Mesendoderm (in vitro differentiated cells): ENCODE data around the gene CD300LG.

Experiments used
- DNase-seq: peaks from one replicate; pipeline ENCODE4 v3.0.0; 2013
- H2AK5ac ChIP-seq: 2 replicates; pipeline ENCODE4 v1.6.1; 2013; ENCODE audit warnings: low read length, inconsistent platforms
- H2BK120ac ChIP-seq: 2 replicates; pipeline ENCODE4 v1.6.1; 2013; ENCODE audit warnings: low read depth, mild to moderate bottlenecking, low read length, moderate library complexity, mixed read lengths
- H2BK15ac ChIP-seq: replicated peaks from 2 replicates; pipeline ENCODE4 v1.6.1; 2013; ENCODE audit warnings: low read depth, mild to moderate bottlenecking, moderate library complexity
- H2BK5ac ChIP-seq: 2 replicates; pipeline ENCODE4 v1.6.1; 2013; ENCODE audit warnings: low read length, inconsistent platforms
- H3K18ac ChIP-seq: 2 replicates; pipeline ENCODE4 v1.6.1; 2013; ENCODE audit warnings: mild to moderate bottlenecking, low read length, mixed read lengths
- H3K23ac ChIP-seq: one replicate; pipeline ENCODE4 v1.6.1; 2013; ENCODE audit warnings: low read length
- H3K27ac ChIP-seq: 2 replicates; pipeline ENCODE4 v1.5.1; 2013; ENCODE audit warnings: low read depth, mild to moderate bottlenecking, inconsistent platforms, low read length, moderate library complexity
- H3K27me3 ChIP-seq: 2 replicates; pipeline ENCODE4 v1.6.1; 2013; ENCODE audit warnings: low read length, control low read depth, mild to moderate bottlenecking, inconsistent platforms; ENCODE audit not compliant: insufficient read depth, poor library complexity
- H3K36me3 ChIP-seq: 2 replicates; pipeline ENCODE4 v1.6.1; 2013; ENCODE audit warnings: low read length, inconsistent platforms; ENCODE audit not compliant: control insufficient read depth, insufficient read depth
- H3K4ac ChIP-seq: one replicate; pipeline ENCODE4 v1.6.1; 2013; ENCODE audit warnings: low read depth, mild to moderate bottlenecking, low read length, moderate library complexity
- H3K4me1 ChIP-seq: 2 replicates; pipeline ENCODE4 v1.6.1; 2013; ENCODE audit warnings: low read depth, low read length, inconsistent platforms; ENCODE audit not compliant: control insufficient read depth
- H3K4me2 ChIP-seq: 2 replicates; pipeline ENCODE4 v1.6.1; 2013; ENCODE audit warnings: low read length
- H3K4me3 ChIP-seq: 2 replicates; pipeline ENCODE4 v1.5.1; 2013; ENCODE audit warnings: mild to moderate bottlenecking, low read length
- H3K56ac ChIP-seq: one replicate; pipeline ENCODE4 v1.6.1; 2013; ENCODE audit warnings: low read length
- H3K79me1 ChIP-seq: 2 replicates; pipeline ENCODE4 v1.6.1; 2013; ENCODE audit warnings: low read length, inconsistent platforms
- H3K79me2 ChIP-seq: 2 replicates; pipeline ENCODE4 v1.6.1; 2013; ENCODE audit warnings: mild to moderate bottlenecking, low read length; ENCODE audit not compliant: control insufficient read depth, insufficient read depth
- H3K9ac ChIP-seq: 2 replicates; pipeline ENCODE4 v1.6.1; 2013; ENCODE audit warnings: low read length, inconsistent platforms
- H4K5ac ChIP-seq: one replicate; pipeline ENCODE4 v1.6.1; 2013; ENCODE audit warnings: low read length
- H4K8ac ChIP-seq: one replicate; pipeline ENCODE4 v1.6.1; 2013; ENCODE audit warnings: low read depth, mild to moderate bottlenecking, control low read depth, low read length, moderate library complexity
- WGBS: extraction: QIAGEN DNeasy Blood & Tissue Kit; methylation state at CpG from one replicate; pipeline ENCODE4 v1.1.7; 2013; ENCODE audit warnings: low lambda C conversion rate, missing lambda C conversion rate; ENCODE audit not compliant: insufficient coverage; ENCODE audit errors: extremely low coverage; 5-methylcytosine and 5-hydroxymethylcytosine counted together

CD300LG gene

DNA sequence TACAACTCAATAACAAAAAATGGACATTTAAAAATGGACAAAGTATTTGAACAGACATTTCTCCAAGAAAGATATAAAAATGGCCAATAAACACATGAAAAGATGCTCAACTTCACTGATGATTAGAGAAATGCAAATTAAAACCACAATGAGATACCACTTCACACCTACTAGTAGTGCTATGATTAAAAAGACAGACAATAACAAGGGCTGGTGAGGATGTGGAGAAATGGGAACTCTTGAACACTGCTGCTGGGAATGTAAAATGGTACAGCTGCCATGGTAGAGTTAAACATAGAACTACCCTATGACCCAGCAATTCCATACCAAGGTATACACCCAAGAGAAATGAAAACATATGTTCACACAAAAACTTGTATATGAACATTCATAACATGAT, 41.9 kb upstream of the CD300LG start:
- no peak overlapping the region for H3K18ac ChIP-seq
- H3K56ac ChIP-seq = no peak overlapping the region
- no peaks in the 10 kb centered on the region for H3K36me3 ChIP-seq
- H3K23ac ChIP-seq = no peak overlapping the region
- DNase-seq = no peak
- no peak overlapping the region for H2BK15ac ChIP-seq
- H3K27ac ChIP-seq = no peak overlapping the region
- H3K4me1 ChIP-seq = no peaks in the 10 kb centered on the region
- no peak overlapping the region for H3K9ac ChIP-seq
- H3K4me3 ChIP-seq = no peak overlapping the region
- no peak overlapping the region for H3K4ac ChIP-seq
- no peak overlapping the region for H3K4me2 ChIP-seq
- H3K79me1 ChIP-seq = no peaks in the 10 kb centered on the region
- no peaks in the 10 kb centered on the region for H3K79me2 ChIP-seq
- H4K5ac ChIP-seq = no peak overlapping the region
- no peak overlapping the region for H2BK120ac ChIP-seq
- H2AK5ac ChIP-seq = no peak overlapping the region
- no peaks in the 10 kb centered on the region for H3K27me3 ChIP-seq
- H4K8ac ChIP-seq = no peak overlapping the region
- no peak overlapping the region for H2BK5ac ChIP-seq

DNA sequence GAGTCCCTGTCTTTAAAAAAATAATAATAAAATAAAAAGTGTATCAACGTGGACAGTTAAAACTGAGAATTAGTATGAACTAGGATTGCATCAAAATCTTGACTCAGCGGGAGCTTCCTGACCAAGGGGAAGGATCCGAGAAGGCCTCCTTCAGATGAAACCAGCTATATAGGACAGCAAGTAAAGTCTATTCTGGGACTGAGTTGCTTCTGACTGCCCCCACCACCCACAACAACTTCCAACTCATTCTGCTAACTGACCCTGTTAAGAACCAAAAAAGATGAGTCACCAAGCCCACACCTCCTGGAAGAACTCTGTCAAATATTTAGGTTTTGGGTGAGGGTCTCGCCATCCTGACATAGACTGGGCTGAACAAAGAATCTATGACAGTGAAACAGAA, 38.9 kb upstream of the CD300LG start:
- Histone ChIP-seq H4K8ac (no peak overlapping the region), H3K23ac (no peak overlapping the region), H3K18ac (no peak overlapping the region), H2BK15ac (no peak overlapping the region), H2BK5ac (no peak overlapping the region), H3K4me3 (no peak overlapping the region), H3K36me3 (no peaks in the 10 kb centered on the region), H3K56ac (no peak overlapping the region), H3K79me1 (no peaks in the 10 kb centered on the region), H2BK120ac (no peak overlapping the region), H3K4me1 (no peaks in the 10 kb centered on the region), H3K4me2 (no peak overlapping the region), H3K79me2 (no peaks in the 10 kb centered on the region), H3K4ac (no peak overlapping the region), H3K9ac (no peak overlapping the region), H3K27me3 (no peaks in the 10 kb centered on the region), H2AK5ac (no peak overlapping the region), H4K5ac (no peak overlapping the region), H3K27ac (no peak overlapping the region)
- DNase-seq = no peak
- WGBS = no CpG with 5 or more reads among the region's 4 CpGs

DNA sequence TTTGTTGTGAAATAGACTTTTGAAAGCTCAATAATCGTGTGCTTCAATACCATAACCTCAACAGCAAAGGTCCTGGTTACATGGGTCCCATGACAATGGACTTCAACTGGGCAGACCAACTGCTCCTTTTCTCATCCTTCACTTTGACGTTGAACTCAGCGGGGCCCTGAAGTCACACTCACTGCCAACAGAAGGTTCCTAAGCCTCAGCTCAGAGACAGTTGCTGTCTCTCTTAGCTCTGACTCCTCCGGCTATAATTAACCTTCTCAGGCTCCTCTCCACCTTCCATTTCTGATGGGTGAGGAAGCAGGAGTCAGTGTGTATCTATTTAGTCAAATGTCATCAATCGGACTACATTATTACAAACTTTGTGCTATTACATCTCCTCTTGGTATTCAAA, 37.9 kb upstream of the CD300LG start:
- no peak overlapping the region for H4K8ac ChIP-seq
- H3K79me1 ChIP-seq = no peaks in the 10 kb centered on the region
- no peak overlapping the region for H2BK15ac ChIP-seq
- no peak overlapping the region for H2AK5ac ChIP-seq
- H3K4ac ChIP-seq = no peak overlapping the region
- no CpG with 5 or more reads among the region's 5 CpGs for WGBS
- no peaks in the 10 kb centered on the region for H3K36me3 ChIP-seq
- H3K18ac ChIP-seq = no peak overlapping the region
- no peak overlapping the region for H3K56ac ChIP-seq
- DNase-seq = no peak
- no peak overlapping the region for H3K23ac ChIP-seq
- no peak overlapping the region for H3K9ac ChIP-seq
- no peak overlapping the region for H3K4me2 ChIP-seq
- H3K79me2 ChIP-seq = no peaks in the 10 kb centered on the region
- H2BK120ac ChIP-seq = no peak overlapping the region
- no peaks in the 10 kb centered on the region for H3K27me3 ChIP-seq
- H3K4me3 ChIP-seq = no peak overlapping the region
- H3K4me1 ChIP-seq = no peaks in the 10 kb centered on the region
- no peak overlapping the region for H4K5ac ChIP-seq
- no peak overlapping the region for H2BK5ac ChIP-seq
- H3K27ac ChIP-seq = no peak overlapping the region

DNA sequence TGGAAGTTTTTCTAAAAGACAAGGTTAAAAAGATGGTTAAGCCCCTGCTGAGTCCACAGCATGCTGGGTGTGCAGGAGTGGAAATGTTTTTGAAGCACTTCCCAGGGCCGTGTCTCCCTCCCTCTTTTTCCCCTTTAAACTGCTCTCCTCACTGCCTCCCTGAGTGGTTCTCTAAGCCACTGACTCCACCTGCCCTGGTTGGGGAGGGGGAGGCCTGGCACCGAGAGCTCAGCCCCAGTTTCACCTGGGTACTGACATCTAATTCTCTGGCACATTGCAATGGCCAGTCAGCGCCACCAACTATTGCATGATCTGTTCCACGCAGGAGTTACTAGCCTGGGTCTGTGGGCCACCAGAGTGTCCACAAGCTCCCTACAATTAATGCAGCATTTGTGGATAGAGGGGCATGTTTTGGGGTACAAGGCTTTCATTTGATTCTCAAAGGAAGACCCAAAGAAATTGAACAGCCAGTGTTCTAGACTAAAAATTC, 36.7 kb upstream of the CD300LG start:
- no CpG with 5 or more reads among the region's 4 CpGs for WGBS
- Histone ChIP-seq H2BK5ac (no peak overlapping the region), H3K79me1 (no peaks in the 10 kb centered on the region), H3K18ac (no peak overlapping the region), H3K4me2 (no peak overlapping the region), H3K56ac (no peak overlapping the region), H3K4me1 (no peaks in the 10 kb centered on the region), H3K27ac (no peak overlapping the region), H3K23ac (no peak overlapping the region), H3K4me3 (no peak overlapping the region), H4K5ac (no peak overlapping the region), H2BK120ac (no peak overlapping the region), H2BK15ac (no peak overlapping the region), H3K79me2 (no peaks in the 10 kb centered on the region), H3K36me3 (no peaks in the 10 kb centered on the region), H3K9ac (no peak overlapping the region), H3K27me3 (no peaks in the 10 kb centered on the region), H3K4ac (no peak overlapping the region), H2AK5ac (no peak overlapping the region), H4K8ac (no peak overlapping the region)
- DNase-seq = no peak

DNA sequence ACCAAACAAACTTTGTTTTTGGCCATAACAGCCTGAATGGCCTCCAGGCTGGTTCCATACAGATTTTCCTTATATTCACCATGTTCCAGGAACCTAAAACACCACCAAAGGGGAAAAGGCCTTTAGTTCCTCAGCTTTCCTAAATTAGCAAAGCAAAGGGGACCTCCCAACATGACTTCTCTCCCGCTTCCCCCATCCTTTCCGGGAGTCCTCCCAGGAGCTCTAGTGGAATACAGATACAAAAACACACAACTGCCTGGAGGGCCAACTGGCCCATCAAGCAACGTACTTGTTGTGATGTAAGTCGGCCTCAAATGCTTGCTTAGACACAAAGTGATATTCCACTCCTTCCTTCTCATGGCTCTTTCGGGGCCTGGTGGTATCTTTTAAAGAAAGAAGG, 36.2 kb upstream of the CD300LG start:
- Histone ChIP-seq H3K79me1 (no peaks in the 10 kb centered on the region), H3K36me3 (no peaks in the 10 kb centered on the region), H3K56ac (no peak overlapping the region), H2BK120ac (no peak overlapping the region), H4K5ac (no peak overlapping the region), H3K4me1 (no peaks in the 10 kb centered on the region), H2BK15ac (no peak overlapping the region), H3K27me3 (no peaks in the 10 kb centered on the region), H3K27ac (no peak overlapping the region), H3K18ac (no peak overlapping the region), H3K79me2 (no peaks in the 10 kb centered on the region), H3K9ac (no peak overlapping the region), H2BK5ac (no peak overlapping the region), H3K4ac (no peak overlapping the region), H4K8ac (no peak overlapping the region), H3K4me3 (no peak overlapping the region), H3K23ac (no peak overlapping the region), H2AK5ac (no peak overlapping the region), H3K4me2 (no peak overlapping the region)
- no CpG with 5 or more reads among the region's 5 CpGs for WGBS
- DNase-seq = no peak

DNA sequence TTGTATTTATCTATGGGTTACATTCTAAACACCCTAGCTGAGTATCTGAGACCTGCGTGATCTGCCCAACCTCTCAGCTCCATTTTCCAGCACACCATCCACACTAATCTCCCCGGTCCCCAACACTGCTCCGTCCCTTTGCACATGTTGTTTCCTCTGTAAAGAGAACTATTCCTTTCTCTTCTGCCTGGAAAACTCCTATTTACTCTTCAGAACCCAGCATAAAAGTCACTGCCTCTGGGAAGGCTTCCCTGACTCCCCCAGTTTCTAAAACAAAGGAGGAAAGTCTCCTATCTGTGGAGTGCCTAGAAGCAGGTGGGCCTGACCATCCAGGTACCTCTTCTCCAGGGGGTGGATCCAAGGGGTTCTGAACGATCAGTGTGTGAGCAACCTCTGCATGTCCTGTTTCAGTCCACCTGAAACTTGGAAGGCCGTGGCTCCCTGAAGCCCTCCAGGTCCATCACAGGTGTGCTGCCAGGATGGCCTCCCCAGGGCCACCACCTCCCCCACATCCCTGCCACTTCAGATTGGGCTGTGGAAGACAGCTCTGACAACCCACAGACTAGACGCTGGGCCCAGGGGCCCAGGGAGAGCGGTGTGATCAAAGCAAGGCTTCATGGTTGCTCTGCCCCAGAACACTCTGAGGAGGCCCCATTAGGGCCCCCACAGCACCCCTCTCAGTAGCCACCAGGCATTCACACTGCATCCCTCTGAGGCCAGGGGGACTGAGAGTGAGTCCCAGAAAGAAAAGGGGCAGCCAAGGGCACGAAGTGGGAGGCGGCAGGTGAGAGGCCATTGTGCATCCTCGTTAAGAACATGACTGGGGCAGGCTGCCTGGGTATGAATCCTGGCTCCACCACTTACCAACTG, 34.3 kb upstream of the CD300LG start:
- H2BK5ac ChIP-seq = no peak overlapping the region
- H3K56ac ChIP-seq = no peak overlapping the region
- no peak overlapping the region for H3K4me2 ChIP-seq
- H3K18ac ChIP-seq = no peak overlapping the region
- no peaks in the 10 kb centered on the region for H3K4me1 ChIP-seq
- no peaks in the 10 kb centered on the region for H3K36me3 ChIP-seq
- H4K8ac ChIP-seq = no peak overlapping the region
- H4K5ac ChIP-seq = no peak overlapping the region
- H2AK5ac ChIP-seq = no peak overlapping the region
- no peak overlapping the region for H3K9ac ChIP-seq
- DNase-seq = no peak
- H3K79me1 ChIP-seq = no peaks in the 10 kb centered on the region
- H3K27me3 ChIP-seq = no peaks in the 10 kb centered on the region
- H3K23ac ChIP-seq = no peak overlapping the region
- H3K4me3 ChIP-seq = no peak overlapping the region
- no peak overlapping the region for H2BK15ac ChIP-seq
- no peak overlapping the region for H3K27ac ChIP-seq
- no peak overlapping the region for H2BK120ac ChIP-seq
- no peaks in the 10 kb centered on the region for H3K79me2 ChIP-seq
- H3K4ac ChIP-seq = no peak overlapping the region
- no CpG with 5 or more reads among the region's 10 CpGs for WGBS
